Omental fat pad (tissue), 4 donors: ENCODE data around the gene LPXN. TPM values are rescaled to one million over a fixed set of nuclear protein-coding genes. Genes with fewer than 3 reads are reported as not detected.

Experiments
- ATAC-seq: fragments of 150-250 bp; one replicate; pipeline ENCODE4 v1.9.1; 2016; ENCODE audit warnings: mild to moderate bottlenecking, moderate library complexity; ENCODE audit not compliant: low FRiP score
- DNase-seq: peaks from one replicate; pipeline ENCODE4 v3.0.0-alpha.2; 2019; ENCODE audit warnings: low spot score
- total RNA-seq, 4 donors: library from RNA; depleted of rRNA; stranded (reverse); fragments of >200 nt; gene quantifications; one replicate each; pipeline ENCODE4 v1.1.0, GENCODE V29; 2016
- TF ChIP-seq, protein P1 (sequence below), 3 donors: fragments of 450-650 bp; IDR thresholded peaks; one replicate each; pipeline ENCODE4 v1.5.1; 2016 to 2017; ENCODE audit warnings: antibody characterized with exemption in 3 of 3, mild to moderate bottlenecking in 3 of 3, moderate library complexity in 2 of 3

LPXN gene
- total RNA-seq, 4 donors from 2014 or later: 9.8 to 40.7 (median 15.1) TPM

GRCh38 chr11:58498464-58498863 lies 77.2 kb downstream of the LPXN start:
- TF ChIP-seq, protein P1, sequence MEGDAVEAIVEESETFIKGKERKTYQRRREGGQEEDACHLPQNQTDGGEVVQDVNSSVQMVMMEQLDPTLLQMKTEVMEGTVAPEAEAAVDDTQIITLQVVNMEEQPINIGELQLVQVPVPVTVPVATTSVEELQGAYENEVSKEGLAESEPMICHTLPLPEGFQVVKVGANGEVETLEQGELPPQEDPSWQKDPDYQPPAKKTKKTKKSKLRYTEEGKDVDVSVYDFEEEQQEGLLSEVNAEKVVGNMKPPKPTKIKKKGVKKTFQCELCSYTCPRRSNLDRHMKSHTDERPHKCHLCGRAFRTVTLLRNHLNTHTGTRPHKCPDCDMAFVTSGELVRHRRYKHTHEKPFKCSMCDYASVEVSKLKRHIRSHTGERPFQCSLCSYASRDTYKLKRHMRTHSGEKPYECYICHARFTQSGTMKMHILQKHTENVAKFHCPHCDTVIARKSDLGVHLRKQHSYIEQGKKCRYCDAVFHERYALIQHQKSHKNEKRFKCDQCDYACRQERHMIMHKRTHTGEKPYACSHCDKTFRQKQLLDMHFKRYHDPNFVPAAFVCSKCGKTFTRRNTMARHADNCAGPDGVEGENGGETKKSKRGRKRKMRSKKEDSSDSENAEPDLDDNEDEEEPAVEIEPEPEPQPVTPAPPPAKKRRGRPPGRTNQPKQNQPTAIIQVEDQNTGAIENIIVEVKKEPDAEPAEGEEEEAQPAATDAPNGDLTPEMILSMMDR (IDR thresholded peaks at IDR 0.05): no peak
- DNase-seq: no peak
- no peak for ATAC-seq

DNA sequence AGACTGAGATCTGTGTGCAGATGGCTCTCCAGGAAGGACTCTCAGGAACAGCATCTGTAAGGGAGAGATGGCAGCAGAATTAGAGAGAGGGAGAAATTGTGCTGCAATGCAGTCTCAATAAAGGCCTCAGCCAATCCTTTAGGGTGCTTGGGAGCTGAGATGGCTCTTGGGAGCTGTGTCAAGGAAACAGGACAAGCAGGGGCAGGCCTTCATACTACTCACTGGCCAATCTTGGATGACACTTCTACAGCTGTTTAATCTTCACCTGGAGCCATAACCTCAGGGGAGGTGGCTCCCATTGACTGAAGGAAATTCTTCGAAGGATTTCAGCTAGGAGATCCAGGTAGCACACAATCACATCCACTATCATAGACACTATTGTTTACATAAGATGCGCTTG lies 77.7 kb downstream of the LPXN start:
- TF ChIP-seq, protein P1 (IDR thresholded peaks at IDR 0.05): no peak
- ATAC-seq (no peak), DNase-seq (no peak)

DNA sequence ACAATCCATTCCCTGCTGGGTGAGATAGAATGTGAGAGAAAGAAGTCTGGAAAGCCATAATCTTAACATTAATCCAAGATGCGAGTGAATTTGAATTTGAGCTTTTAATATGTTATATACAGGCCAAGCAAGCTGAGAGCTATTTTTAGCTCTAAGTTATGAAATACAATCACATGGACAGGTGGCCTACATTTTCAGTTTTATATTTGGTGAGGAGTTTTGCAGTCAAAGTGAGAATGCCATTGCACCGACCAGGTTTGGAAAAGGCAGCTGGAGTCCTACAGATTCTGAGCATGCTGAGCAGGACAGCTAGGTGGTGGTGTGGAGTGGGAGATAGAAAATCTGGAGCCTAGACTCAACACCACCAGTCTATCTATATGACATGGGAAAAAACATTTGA lies 79.8 kb downstream of the LPXN start:
- TF ChIP-seq, protein P1 (IDR thresholded peaks at IDR 0.05): no peak
- no peak for DNase-seq
- ATAC-seq: no peak

- ATAC-seq: no peak
- TF ChIP-seq, protein P1 (IDR thresholded peaks at IDR 0.05): no peak
- DNase-seq: no peak
These were observed 81.6 kb downstream of the LPXN start for GRCh38 chr11:58494101-58494500.

GRCh38 chr11:58493676-58494075 lies 82.0 kb downstream of the LPXN start:
- TF ChIP-seq, protein P1 (IDR thresholded peaks at IDR 0.05): no peak
- no peak for DNase-seq
- ATAC-seq: no peak

DNA sequence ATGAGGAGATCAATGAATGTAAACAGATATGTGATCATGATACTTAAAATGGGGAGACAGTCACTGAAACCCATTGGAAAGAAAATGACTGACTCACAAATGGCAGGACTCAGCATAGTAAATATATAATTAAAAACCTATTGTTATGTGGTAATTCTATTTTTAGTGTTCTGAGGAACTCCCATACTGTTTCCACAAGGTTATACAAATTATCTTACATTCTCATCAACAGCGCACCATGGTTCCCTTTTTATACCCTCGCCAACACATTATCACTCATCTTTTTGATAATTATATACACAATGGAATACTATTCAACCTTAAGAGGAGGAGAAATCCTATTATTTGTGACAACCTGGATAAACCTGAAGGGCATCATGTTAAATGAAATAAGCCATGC lies 84.8 kb downstream of the LPXN start:
- TF ChIP-seq, protein P1 (IDR thresholded peaks at IDR 0.05): no peak
- no peak for DNase-seq
- ATAC-seq: no peak

DNA sequence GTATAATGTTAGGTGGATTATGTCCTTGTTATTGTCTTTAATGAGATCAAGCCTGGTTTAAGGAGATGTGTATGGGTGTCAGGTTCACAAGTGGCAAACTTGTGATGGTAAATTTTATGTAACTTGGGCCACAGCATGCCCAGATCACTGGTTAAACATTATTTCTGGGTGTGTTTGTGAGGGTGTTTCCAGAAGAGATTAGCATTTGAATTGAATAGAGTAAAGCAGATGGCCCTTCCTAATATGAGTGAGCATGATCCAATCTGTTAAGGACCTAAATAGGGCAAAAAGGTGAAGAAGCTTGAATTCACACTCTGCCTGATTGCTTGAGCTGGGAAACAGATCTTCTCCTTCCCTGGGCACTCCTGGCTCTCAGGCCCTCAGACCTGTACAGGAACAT lies 88.5 kb downstream of the LPXN start:
- TF ChIP-seq, protein P1 (IDR thresholded peaks at IDR 0.05): no peak
- ATAC-seq: no peak
- DNase-seq: no peak
